RKO (cell line): ENCODE data around the gene HOXA10.
A peak's percentile ranks its signal among the peaks of the same experiment; 100 is the strongest.

Experiments used
- DNase-seq: peaks from one replicate; pipeline ENCODE4 v3.0.0-alpha.2; 2016; ENCODE audit warnings: low spot score

HOXA10 gene

DNA sequence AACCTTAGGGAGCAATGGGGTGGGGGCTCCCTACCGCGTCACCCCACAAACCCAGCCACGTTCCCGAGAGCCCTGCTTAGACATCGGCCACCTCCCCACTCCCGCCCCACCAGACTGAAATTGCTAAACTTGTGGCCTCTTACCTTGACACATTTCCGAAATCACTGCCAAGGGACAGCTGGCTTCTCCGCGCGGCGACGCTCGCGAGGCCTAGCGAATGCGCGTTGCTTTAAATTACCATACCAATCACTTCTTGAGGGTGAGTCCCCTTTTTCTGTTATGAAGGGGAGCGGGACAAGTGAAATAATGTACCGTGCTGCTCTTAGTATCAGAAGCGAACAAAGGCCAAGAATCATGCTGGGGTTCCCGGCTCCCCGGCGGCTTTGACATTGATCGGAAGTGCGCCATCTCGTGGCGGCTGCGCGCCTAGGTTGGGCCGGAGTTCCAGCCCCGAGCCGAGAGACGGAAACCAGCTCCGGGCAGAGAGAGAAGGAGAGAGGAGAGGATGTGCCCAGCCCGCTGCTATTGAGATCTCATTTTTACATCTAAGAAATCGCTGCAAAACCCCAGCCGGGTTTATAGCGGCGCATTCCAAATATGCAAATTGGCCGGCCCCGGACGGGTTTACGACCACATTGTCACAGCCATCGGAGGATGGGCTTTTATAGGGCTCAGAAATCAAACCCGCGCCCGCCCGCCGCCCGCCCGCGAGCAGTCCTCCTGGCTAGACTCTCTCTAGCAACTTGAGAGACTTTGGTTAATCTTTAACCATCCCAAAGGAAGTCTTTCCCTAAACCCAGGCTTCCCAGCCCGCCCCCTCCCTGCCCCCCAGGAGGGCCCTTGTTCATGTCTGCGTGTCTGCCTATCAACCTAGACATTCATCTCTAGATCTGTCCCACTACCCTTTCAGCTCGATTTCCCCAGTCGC is 5.6 kb upstream of the HOXA10 start:
- DNase-seq, result peak; percentile 82

DNA sequence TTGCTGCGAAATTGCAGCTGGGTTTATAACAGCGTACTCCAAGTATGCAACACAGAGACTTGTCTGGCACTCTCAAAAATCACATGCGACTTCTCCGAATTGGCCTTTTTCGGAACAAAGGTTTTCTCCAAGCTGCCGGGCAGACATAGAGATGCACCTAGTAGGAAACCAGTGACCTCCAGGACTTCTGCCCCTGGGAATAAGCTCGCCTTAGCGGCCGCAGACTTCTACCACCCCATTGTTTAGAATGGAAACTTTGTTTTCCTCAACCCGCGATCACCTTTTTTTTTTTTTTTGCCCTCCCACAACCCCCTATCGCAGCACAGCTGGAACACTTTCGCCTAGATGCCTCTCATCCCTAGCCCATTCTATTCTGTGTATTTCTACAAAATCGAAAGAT is 4.9 kb upstream of the HOXA10 start:
- DNase-seq, result peak; percentile 39

DNA sequence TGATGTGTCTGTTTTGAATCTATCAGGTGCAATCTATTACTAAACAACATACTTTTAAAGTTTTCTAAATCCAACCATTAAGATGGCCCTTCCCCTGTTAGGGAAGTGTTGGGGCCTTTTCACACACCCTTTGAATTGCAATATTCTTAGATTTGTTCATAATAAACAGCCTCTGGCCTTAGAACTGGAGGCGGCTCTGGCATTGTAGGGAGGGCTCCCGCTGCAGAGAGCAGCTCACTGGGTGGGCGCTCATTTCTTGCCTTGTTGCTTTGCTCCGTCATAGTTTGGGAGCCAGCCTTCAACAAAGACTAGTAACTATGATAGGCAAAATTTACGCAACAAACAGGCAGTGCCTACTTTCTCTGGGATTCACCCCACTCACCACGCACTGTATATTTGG is 4.2 kb upstream of the HOXA10 start:
- peak; percentile 64 for DNase-seq

DNA sequence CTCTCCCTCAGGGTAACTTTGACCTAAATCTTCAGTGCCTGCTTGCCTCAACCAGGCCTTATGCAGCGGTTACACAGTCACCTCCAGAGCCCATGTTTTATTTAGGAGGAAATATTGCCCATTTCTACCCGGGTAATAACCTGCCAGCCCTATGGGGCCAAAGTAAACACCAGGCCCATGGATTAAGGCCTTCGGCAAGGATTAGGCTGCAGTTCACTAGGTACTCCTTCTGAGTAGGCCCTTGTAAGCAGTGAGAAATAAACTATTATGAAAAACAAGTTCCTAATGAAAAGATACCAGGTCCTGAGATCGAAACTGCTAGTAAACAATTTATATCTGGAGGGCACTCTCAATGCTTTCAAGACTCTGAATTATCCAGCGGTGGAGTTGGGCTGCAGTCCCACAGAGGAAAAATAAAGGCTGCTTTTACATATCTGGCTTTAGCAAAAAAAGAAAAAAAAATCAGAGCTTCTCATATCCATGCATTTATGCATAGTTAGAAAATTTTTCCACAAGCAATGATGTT is 3.7 kb upstream of the HOXA10 start:
- DNase-seq, result no peak

DNA sequence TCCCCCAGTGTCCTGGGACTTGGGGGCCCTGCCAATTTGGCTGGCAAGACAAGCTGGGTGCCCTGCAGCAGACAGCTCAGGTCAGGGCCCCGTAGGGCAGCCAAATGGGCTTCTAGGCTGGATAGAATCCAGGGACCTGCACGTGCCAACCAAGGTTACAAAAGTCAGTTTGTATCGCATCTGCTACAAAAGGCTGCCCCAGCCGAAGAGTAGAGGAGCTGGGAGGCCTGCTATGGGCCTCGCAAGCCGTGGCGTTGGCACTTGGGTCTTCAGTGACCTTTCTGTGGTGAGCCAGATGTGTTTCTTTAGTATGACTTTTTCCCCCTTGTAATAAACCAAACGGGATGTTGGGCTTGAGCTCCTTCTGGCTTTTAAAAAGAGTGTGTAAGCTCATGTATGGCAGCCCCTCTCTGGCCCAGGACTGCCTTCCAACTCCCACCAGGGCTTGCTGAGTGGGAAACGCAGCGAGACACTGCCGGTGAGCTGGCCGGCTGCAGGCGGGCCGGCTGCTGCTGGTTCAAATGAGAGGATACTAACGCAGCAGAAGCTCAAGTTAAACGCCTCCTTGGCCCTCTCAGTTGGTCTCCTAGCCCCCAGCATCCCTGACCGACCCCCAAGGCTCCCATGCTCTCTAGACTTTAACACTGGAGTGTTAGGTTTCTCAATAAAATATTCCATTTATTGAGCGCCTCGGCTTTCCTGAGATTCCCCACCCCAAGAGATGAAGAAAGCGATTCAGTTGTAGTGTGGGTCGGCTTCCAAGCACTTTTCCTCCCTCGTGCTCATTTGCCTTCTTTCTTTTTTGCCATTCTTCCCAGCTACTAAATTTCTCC is 3.1 kb upstream of the HOXA10 start:
- no peak for DNase-seq

DNA sequence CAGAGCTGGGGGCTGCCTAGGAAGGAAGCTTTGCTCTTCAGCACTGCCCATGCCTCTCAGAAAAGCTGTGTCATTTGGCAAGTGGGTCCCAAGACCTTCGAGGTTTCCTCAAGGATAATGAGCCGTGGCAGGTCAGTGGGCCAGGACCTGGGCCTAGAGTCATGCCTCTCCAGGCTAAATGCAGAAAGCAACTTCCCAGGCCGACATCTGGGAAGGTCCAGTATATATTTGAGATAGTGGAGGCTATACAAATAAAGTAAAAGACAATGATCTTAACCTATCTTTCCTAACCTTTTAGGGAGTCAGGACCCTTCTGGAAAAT is 2.4 kb upstream of the HOXA10 start:
- DNase-seq, result no peak

DNA sequence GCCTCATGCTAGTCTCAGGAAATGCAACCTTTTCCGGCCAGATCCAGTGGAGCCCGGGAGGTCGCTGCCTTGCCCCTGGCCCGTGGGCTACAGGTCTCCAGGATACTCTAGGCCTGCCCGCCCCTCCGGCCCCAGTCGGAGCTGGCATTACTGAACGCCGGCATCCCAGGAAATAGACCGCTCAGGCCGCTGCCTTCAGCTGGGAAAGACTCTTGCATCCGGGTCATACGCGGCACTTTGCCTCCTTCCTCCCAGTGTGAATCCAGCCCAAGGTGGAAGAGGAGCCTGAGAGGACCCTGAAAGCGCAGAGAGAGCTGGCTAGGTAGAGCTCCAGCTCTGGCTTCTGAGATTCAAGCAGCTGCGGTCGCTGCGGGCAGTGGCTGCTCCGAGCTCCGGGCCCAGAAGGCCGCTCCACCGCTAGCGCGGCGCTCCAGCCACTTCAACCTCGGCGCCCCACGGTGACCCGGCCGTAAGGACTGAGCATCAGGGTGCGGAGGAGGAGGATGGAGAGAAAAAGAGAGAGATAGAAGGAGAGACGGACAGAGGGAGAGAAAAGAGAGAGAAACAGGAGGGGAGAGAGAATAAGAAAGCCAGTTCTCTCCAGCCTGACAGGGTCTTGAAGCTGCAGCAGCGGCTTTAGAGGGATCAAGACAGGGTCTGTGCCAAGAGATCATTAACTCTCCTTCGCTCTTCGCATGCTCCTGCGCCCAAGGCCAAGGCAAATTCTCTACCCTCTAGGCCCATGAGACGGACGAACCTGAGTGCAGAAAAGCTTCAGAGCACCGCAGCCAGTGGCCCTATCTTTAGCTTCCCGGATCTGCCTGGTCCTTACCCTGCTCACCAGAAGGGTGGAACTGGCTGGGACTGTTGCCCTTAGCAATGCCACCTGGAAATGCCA is 1.8 kb upstream of the HOXA10 start:
- no peak for DNase-seq

DNA sequence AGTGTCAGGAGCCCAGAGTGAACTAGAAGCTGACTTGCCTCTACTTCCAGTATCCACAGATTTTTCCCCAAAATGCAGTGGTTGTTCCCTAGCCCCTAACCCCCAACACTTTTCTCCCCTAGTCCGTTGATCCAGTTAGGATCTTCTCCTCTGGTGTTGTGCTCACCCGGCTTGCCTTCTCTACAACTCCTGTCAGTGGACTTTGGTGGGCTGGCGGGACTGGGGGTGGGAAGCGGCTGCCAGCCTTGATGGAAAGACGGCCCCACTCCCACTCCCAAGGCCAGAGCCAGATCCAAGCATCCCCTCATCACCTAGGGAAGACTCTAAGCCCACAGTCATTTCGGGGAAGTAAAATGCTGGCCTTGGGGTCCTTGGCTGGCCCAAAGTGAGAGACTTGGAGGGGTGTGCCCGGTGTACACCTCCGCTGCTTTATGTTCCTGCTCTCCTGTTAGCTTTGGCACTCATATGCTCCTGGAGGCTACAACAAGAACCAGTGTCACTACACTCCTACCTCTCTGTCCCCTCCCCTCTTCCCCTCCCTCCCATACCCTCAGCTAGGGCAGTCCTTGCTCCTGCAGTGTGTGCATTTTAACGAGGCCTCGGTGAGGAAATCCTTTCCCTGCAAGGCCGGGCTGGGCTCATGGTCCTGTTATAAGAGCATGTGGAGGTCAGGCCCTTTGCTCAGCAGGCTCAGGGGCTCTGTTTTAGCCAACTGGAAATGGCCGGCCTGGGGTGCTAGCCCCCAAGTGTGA is 930 bp upstream of the HOXA10 start:
- DNase-seq, result no peak

DNA sequence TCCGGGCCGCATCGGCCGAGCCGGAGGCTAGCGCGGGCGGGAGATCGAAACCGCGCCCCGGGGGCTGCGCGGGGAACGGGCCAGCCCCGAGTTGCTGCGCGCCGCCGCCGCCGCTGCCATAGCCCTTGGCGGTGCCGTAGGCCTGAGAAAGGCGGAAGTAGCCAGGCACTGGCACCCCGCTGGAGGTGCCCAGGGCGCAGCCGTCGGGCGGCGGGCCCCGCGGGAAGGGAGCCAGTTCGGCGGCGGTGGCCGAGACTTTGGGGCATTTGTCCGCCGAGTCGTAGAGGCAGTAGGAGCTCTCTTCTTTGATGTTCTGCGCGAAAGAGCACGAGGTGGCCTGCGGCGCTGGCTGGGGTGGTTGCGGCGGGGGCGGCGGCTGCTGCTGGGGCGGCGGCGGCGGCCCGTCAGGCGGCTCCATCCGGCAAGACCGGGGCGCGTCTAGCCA is 587 bp downstream of the HOXA10 start:
- DNase-seq, result peak; percentile 54

DNA sequence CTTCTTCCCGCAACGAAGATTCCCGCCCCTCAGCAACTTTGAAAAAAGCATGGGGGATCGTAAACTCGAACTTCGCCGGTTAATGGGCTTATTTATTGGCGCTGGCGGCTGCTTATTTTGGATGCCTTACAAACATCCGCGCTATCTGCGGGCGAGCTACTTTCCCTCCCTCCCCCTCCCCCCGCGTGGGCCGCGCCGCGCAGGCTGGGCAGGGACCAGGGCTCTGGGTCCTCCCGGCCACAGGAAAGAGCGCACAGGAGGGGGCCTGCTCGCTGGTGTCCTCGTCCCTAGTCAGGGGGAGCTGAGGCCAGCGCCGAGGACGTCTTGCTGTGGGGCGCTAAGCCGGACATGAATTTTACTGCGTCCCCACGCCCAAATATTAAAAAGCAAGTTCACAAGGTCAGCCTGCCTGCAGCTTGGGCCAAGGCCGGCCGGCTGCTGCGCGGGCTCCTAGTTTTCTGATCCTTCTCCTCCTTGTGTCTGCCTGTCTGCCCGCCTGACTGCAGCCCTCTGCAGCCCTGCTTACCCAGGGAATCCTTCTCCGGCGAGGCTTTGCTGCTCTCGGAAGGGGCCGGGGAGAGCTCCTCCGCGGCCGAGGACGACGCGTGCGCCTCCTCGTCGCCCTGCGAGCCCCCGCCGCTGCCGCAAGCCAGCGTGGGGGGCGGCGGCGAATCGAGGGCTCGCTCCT is 1.2 kb downstream of the HOXA10 start:
- DNase-seq, result peak; percentile 69

DNA sequence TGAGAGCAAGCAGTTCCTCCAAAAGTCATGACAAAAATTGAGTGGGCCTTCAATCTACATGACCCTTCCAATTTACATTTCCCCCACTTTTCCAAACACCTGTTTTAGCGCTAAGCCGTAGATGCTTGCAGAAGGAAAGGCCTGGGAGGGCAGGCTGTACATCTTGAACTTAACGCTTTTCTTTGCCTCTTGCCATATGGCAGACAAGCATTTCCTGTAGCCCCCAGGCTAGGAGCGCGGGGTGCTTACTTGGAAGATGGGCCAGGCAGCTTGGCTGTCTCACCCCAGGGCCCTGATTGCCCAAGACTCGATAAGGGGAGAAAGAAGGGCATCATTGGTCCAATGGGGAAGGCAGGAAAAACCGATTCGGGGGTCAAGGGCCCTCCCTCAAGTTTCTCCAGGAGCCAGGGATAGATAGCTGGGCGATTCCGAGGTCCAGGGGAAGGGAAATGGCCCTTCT is 1.8 kb downstream of the HOXA10 start:
- peak; percentile 70 for DNase-seq

DNA sequence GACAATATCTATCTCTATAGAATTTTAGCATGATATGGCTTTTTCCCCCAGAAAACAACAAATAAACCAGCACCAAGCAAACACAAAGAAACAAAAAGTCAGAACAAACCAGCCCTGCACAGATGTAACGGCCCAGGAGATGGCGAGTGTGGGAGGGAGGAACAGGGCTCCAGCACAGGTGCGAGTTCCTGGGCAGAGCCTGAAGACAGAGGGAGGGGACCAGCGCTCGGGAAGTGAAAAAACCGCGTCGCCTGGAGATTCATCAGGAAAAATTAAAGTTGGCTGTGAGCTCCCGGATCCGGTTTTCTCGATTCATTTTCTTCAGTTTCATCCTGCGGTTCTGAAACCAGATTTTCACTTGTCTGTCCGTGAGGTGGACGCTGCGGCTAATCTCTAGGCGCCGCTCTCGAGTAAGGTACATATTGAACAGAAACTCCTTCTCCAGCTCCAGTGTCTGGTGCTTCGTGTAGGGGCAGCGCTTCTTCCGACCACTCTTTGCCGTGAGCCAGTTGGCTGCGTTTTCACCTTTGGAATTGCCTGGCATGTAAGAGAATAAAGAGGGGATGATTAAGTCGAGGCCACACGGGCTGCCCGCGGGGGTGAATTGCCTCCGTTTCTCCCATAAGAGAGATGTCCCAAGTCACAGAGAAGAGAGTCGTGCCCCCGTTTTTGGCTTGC is 2.3 kb downstream of the HOXA10 start:
- DNase-seq, result peak; percentile 69

DNA sequence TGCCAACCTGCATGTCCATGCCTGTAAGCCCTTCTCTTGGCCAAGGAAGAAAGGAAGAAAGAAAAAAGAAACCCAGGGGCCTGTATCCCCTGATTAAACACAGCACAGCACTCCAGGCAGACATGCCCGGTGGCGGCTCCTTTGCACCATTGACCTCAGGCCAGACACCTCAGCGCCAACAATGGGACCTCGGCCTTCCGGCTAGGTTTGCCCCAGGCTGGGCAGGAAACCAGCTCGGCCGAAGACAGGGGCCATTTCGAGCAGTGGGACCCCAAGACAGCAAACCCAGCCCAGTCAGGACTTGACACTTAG is 2.8 kb downstream of the HOXA10 start:
- peak; percentile 71 for DNase-seq

DNA sequence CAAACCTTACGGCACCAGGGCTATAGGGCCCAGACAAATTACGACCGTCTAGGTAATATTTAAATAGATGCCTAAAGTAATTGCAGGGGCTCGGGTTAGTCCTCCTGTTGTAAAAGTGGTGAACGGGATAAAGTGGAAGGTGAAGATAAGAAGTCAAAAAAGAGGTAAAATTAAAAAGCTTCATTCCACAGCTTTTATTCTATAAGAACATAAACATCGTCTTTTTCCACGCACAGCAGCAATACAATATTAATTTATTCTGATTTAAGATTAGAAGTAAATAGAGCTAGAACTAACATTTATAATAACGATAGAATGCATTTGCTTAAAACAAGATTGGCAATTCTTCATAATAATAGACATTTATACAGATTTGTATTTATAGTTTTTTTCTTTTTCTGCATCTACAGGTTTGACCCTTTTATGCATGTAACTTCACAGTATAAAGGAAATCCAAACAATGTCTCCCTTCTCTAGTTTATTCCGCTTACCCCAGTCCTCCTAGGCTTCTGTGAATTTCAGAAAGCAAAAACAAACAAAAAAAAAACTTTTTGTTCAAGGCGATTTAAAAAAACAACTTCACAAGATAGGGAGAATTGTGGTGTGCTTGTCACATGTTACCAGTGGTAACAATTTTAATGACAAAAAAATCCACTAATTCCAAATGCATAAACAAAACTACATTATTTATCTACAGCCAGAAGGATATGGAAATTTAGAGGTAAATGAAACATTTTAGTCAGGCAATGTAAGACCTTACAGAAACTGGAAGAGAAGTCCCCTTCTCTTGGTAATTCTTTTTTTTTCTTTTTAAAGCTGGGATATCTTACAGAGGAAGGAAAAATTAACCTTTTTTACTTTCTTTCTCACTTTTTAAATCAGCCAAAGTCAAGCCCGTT is 3.4 kb downstream of the HOXA10 start:
- peak; percentile 42 for DNase-seq

DNA sequence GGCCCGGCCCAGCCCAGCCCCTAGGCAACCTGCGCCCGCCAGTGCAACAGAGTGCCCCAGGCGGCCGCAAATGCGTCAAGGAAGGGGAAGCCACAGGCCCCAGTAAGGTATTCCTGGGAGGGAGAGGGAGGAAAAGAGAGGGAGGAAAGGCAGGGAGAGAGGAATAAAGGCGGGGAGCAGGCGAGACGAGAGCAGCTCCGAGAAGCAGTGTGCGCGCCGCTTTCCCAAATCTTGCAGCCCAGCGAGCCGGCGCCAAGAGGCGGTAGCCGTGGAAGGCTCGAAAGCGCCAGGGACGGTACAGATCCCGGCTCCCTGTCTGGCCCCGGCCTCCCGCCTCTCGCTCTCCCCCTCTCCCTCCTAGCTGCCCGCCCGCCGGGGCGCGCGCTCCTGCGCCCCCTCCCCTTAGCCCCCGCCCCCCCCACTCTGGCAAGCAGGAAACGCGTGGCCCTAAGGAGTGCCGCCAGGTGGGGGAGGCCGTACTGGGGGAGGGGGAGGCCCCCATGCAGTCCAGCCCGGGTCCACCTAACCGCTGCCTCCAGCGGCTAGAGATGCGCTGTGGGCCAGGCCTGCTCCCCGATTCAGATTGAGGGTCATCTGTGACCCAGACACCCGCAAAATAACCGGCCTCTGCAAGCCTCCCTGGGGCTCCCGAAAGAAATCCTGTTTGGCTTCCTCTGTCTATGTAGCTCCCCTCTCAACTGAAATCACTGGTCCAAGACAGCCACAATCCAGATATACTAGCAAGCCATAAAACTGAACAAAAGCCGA is 4.3 kb downstream of the HOXA10 start:
- peak; percentile 74 for DNase-seq

DNA sequence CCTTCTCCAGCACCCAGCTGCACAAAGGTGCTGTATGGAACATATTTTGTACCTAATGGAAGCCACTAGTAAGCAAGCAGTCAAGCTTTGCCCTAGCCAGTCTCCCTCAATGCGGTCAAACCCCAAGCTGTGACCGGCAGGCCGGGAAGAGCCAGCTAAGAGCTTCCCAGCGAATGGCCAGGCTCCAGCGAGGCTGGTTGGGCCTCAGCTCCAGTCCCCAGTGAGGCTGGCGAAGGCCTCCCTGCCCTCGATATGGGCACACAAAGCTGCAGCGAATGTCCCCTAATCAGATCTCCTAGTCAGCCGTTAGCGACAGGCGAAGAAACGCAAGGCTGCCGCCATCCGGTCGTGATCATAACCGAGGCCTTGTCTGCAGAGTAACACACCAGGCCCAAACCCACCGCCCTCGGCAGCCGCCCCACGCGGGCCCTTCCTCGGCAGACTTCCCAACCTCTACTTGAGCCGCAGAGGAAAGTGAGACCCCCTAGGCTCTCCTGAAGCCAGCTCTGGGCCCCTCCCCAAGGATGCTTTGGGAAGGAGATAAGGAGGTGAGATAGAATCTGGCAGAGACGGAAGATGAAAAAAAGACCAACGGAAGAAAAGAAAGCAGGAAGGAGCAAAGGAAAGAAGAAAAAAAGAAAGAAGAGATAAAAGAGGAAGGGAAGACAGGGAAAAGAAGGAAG is 5.7 kb downstream of the HOXA10 start:
- DNase-seq, result peak; percentile 76

DNA sequence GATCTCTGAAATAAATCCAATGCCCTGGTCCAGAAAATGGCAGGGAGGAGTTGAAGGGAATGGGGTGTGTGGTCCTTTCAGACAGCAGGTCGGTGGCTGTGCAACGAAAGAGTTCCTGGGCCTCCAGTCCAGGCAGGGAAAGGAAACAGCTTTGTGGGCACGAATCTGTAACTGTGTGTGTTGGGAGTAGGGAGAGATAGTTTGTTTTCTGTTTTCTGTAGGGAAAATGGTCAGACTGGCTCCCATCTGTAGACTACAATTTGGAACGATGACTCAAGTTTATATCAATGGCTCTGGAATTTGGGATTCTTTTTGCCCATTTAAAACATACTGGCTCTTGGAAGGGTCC is 6.2 kb downstream of the HOXA10 start:
- peak; percentile 72 for DNase-seq
